Measurements from ENCODE around the gene RNF223.
"Not testable (repeated sequence)": the region's sequence is repeated elsewhere in the genome, so short reads cannot be mapped to it uniquely, and the experiment has no call there.

The RNF223 gene

GRCh38 chr1:1058088-1058905 lies 15.8 kb downstream of the RNF223 start:
- DNase-seq = no peak

- not testable (repeated sequence) for DNase-seq
Observed at GRCh38 chr1:1057769-1058087, 16.4 kb downstream of the RNF223 start.

- DNase-seq = no peak
Observed at GRCh38 chr1:1055841-1056736, 18.0 kb downstream of the RNF223 start.

GRCh38 chr1:1054971-1055370 lies 19.1 kb downstream of the RNF223 start:
- no peak for DNase-seq

- DNase-seq = no peak
Observed at GRCh38 chr1:1054099-1054700, 19.9 kb downstream of the RNF223 start.

GRCh38 chr1:1053682-1054081 lies 20.4 kb downstream of the RNF223 start:
- DNase-seq = no peak

GRCh38 chr1:1053022-1053421 lies 21.1 kb downstream of the RNF223 start:
- DNase-seq = no peak

GRCh38 chr1:1052003-1052840 lies 21.9 kb downstream of the RNF223 start:
- DNase-seq = no peak

GRCh38 chr1:1051127-1051810 lies 22.8 kb downstream of the RNF223 start:
- no peak for DNase-seq

- DNase-seq = no peak
Observed at GRCh38 chr1:1050577-1051052, 23.5 kb downstream of the RNF223 start.

- no peak for DNase-seq
Observed at GRCh38 chr1:1049318-1050165, 24.6 kb downstream of the RNF223 start.

GRCh38 chr1:1048765-1049164 lies 25.3 kb downstream of the RNF223 start:
- no peak for DNase-seq

- no peak for DNase-seq
Observed at GRCh38 chr1:1047963-1048362, 26.1 kb downstream of the RNF223 start.

GRCh38 chr1:1047407-1047806 lies 26.7 kb downstream of the RNF223 start:
- DNase-seq = no peak

GRCh38 chr1:1046767-1047166 lies 27.3 kb downstream of the RNF223 start:
- no peak for DNase-seq

GRCh38 chr1:1046243-1046642 lies 27.9 kb downstream of the RNF223 start:
- no peak for DNase-seq

- DNase-seq = no peak
Observed at GRCh38 chr1:1045129-1045528, 29.0 kb downstream of the RNF223 start.

- DNase-seq = no peak
Observed at GRCh38 chr1:1044455-1045078, 29.5 kb downstream of the RNF223 start.

- DNase-seq = no peak
Observed at GRCh38 chr1:1043921-1044320, 30.2 kb downstream of the RNF223 start.

- no peak for DNase-seq
Observed at GRCh38 chr1:1043411-1043810, 30.7 kb downstream of the RNF223 start.

- no peak for DNase-seq
Observed at GRCh38 chr1:1042835-1043234, 31.3 kb downstream of the RNF223 start.

Measured in NCI-H2029 treated with DMSO at 0.1 percent for 48 hours (cell line).